Loucy (cell line): ENCODE measurements around the gene TMTC1.

Experiments used
- H2AFZ ChIP-seq: fragments of 200-600 bp; sonication (generic); 2 replicates; pipeline ENCODE4 v1.6.0; 2016; ENCODE audit warnings: antibody characterized with exemption, mild to moderate bottlenecking, low read length, moderate library complexity
- H3F3A ChIP-seq: fragments of 200-600 bp; 2 replicates; pipeline ENCODE4 v1.6.0; 2016; ENCODE audit warnings: antibody characterized with exemption, low read depth, mild to moderate bottlenecking
- H3K27me3 ChIP-seq: fragments of 200-600 bp; sonication (generic); 2 replicates; pipeline ENCODE4 v1.6.1; 2014; ENCODE audit warnings: low read length, mild to moderate bottlenecking; ENCODE audit not compliant: insufficient read depth, poor library complexity, severe bottlenecking
- H3K36me3 ChIP-seq: fragments of 200-600 bp; sonication (generic); 2 replicates; pipeline ENCODE4 v1.6.1; 2016; ENCODE audit warnings: low read length; ENCODE audit not compliant: insufficient read depth
- H3K4me1 ChIP-seq: fragments of 200-600 bp; sonication (generic); 2 replicates; pipeline ENCODE4 v1.5.1; 2014; ENCODE audit warnings: low read length, mild to moderate bottlenecking; ENCODE audit not compliant: insufficient read depth, poor library complexity, severe bottlenecking
- H3K4me2 ChIP-seq: fragments of 200-600 bp; sonication (generic); 2 replicates; pipeline ENCODE4 v1.6.0; 2014; ENCODE audit warnings: antibody characterized with exemption, low read length, low read depth, mild to moderate bottlenecking; ENCODE audit not compliant: poor library complexity, severe bottlenecking
- H3K4me3 ChIP-seq: fragments of 200-600 bp; sonication (generic); 2 replicates; pipeline ENCODE4 v1.5.1; 2014; ENCODE audit warnings: low read length, mild to moderate bottlenecking, mixed read lengths; ENCODE audit not compliant: poor library complexity, severe bottlenecking
- H3K79me2 ChIP-seq: fragments of 200-600 bp; sonication (generic); 2 replicates; pipeline ENCODE4 v1.6.1; 2014; ENCODE audit warnings: low read length; ENCODE audit not compliant: insufficient read depth
- H3K9ac ChIP-seq: fragments of 200-600 bp; sonication (generic); 2 replicates; pipeline ENCODE4 v1.6.0; 2014; ENCODE audit warnings: mild to moderate bottlenecking, low read depth, low read length, moderate library complexity; ENCODE audit not compliant: poor library complexity, severe bottlenecking
- H3K9me2 ChIP-seq: fragments of 200-600 bp; sonication (generic); replicated peaks from 2 replicates; pipeline ENCODE4 v1.6.1; 2016; ENCODE audit warnings: low read depth, low read length, mixed read lengths
- H3K9me3 ChIP-seq: fragments of 200-600 bp; sonication (generic); 2 replicates; pipeline ENCODE4 v1.6.1; 2014; ENCODE audit warnings: mild to moderate bottlenecking, antibody characterized with exemption, low read length, low read depth; ENCODE audit not compliant: insufficient read depth
- H4K20me1 ChIP-seq: fragments of 200-600 bp; sonication (generic); 2 replicates; pipeline ENCODE4 v1.6.0; 2014; ENCODE audit warnings: antibody characterized with exemption, low read length, mild to moderate bottlenecking; ENCODE audit not compliant: insufficient read depth, poor library complexity, severe bottlenecking
- CTCF ChIP-seq: fragments of 200-600 bp; sonication (generic); conservative IDR thresholded peaks from 2 replicates; pipeline ENCODE4 v1.5.1; 2014; ENCODE audit warnings: mild to moderate bottlenecking, antibody characterized with exemption, low read length
- EZH2phosphoT487 ChIP-seq: fragments of 200-600 bp; IDR thresholded peaks from 2 replicates; pipeline ENCODE4 v1.6.1; 2018; ENCODE audit warnings: antibody characterized with exemption, mild to moderate bottlenecking, moderate library complexity, borderline replicate concordance

The TMTC1 gene

GRCh38 chr12:29700761-29701481, 82.8 kb downstream of the TMTC1 start:
- H4K20me1 ChIP-seq = no peaks in the 10 kb centered on the region
- no peaks in the 10 kb centered on the region for H3K9me3 ChIP-seq
- H3K27me3 ChIP-seq = no peaks in the 10 kb centered on the region
- H3K4me1 ChIP-seq = no peaks in the 10 kb centered on the region
- TF ChIP-seq EZH2phosphoT487 (no peak), CTCF (no peak)
- no peak overlapping the region for H2AFZ ChIP-seq
- H3K9ac ChIP-seq = no peak overlapping the region
- no peaks in the 10 kb centered on the region for H3F3A ChIP-seq
- H3K36me3 ChIP-seq = no peaks in the 10 kb centered on the region
- no peak overlapping the region for H3K4me2 ChIP-seq
- no peaks in the 10 kb centered on the region for H3K79me2 ChIP-seq
- no peak overlapping the region for H3K4me3 ChIP-seq
- H3K9me2 ChIP-seq = no peaks in the 10 kb centered on the region

DNA sequence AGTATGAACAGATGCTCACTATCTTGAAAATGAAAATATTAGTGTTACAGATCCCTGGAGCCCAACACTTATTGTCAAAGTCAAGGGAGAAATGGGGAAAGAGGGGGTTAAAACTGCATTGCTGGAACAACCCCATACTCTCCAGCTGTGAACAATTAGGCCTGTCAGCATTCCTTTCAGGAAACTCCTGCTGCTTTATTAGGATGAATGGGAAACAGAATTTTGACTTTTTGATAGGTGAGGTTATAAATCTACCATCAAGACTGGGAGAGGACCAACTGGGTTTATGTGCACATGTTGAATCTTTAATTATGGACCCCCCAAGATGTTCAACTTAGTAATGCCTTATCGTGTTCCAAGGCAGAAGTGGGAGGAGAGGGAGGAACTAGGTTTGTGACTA, 85.0 kb downstream of the TMTC1 start:
- no peaks in the 10 kb centered on the region for H3K4me1 ChIP-seq
- no peaks in the 10 kb centered on the region for H3F3A ChIP-seq
- no peaks in the 10 kb centered on the region for H3K36me3 ChIP-seq

GRCh38 chr12:29695800-29696199, 87.9 kb downstream of the TMTC1 start:
- no peaks in the 10 kb centered on the region for H3K36me3 ChIP-seq
- TF ChIP-seq EZH2phosphoT487 = no peak
- no peak for TF ChIP-seq CTCF
- H2AFZ ChIP-seq = no peak overlapping the region

More for the DNA sequence above, 85.0 kb downstream of the TMTC1 start:
- H2AFZ ChIP-seq = no peak overlapping the region
- H3K79me2 ChIP-seq = no peaks in the 10 kb centered on the region
- H3K9me2 ChIP-seq = no peaks in the 10 kb centered on the region
- TF ChIP-seq EZH2phosphoT487 (no peak), CTCF (no peak)
- no peaks in the 10 kb centered on the region for H3K9me3 ChIP-seq
- no peaks in the 10 kb centered on the region for H4K20me1 ChIP-seq
- no peak overlapping the region for H3K4me2 ChIP-seq
- no peaks in the 10 kb centered on the region for H3K27me3 ChIP-seq
- no peak overlapping the region for H3K4me3 ChIP-seq
- no peak overlapping the region for H3K9ac ChIP-seq

More at GRCh38 chr12:29695800-29696199, 87.9 kb downstream of the TMTC1 start:
- Histone ChIP-seq H3F3A (no peaks in the 10 kb centered on the region), H3K4me3 (no peak overlapping the region), H3K4me1 (no peaks in the 10 kb centered on the region), H3K9ac (no peak overlapping the region), H3K27me3 (no peaks in the 10 kb centered on the region), H3K9me3 (no peaks in the 10 kb centered on the region), H3K79me2 (no peaks in the 10 kb centered on the region), H3K9me2 (no peaks in the 10 kb centered on the region), H3K4me2 (no peak overlapping the region), H4K20me1 (no peaks in the 10 kb centered on the region)
